Naive thymus-derived CD4-positive, alpha-beta T cell (primary cell): ENCODE data around the gene KRTAP10-4. TPM values are rescaled to one million over a fixed set of nuclear protein-coding genes. Genes with fewer than 3 reads are reported as not detected.
"Not testable (repeated sequence)": the region's sequence is repeated elsewhere in the genome, so short reads cannot be mapped to it uniquely, and the experiment has no call there.

Source experiments
- ATAC-seq: fragments of 150-1000 bp; cut with Tn5 transposase; 2 replicates; pipeline ENCODE4 v1.10.0; 2021; ENCODE audit warnings: mild to moderate bottlenecking, moderate library complexity
- CTCF ChIA-PET: fragments of 350-600 bp; sonication (Branson Sonifier 250); formaldehyde crosslinking; loops from one replicate; lab custom pipeline; 2021; ENCODE audit warnings: antibody characterized with exemption; lab: Charles Lee
- POLR2A ChIA-PET: fragments of 350-600 bp; sonication (Branson Sonifier 250); formaldehyde crosslinking; loops from one replicate; lab custom pipeline; 2021; ENCODE audit warnings: antibody characterized with exemption, inconsistent platforms; lab: Charles Lee
- DNase-seq, 9 donors: peaks; one replicate each; pipeline versions ENCODE4 v3.0.0 to v3.0.0-alpha.2; 2020 to 2022; ENCODE audit warnings: mixed read lengths in 1 of 9
- H3K27ac ChIP-seq: one replicate; pipeline ENCODE4 v1.7.0; 2013; ENCODE audit warnings: mild to moderate bottlenecking, low read depth, low read length, moderate library complexity
- H3K27me3 ChIP-seq, 2 donors: one replicate each; pipeline ENCODE4 v1.7.0; 2013; ENCODE audit warnings: low read length in 2 of 2, mild to moderate bottlenecking in 2 of 2, moderate library complexity in 2 of 2; ENCODE audit not compliant: control insufficient read depth in 2 of 2, insufficient read depth in 2 of 2
- H3K36me3 ChIP-seq, 3 experiments: 1 replicate in 2 of 3; 2 replicates in 1 of 3; pipeline ENCODE4 v1.7.0; 2013; ENCODE audit warnings: low read length in 3 of 3, mild to moderate bottlenecking in 3 of 3, moderate library complexity in 1 of 3; ENCODE audit not compliant: insufficient read depth in 3 of 3, control insufficient read depth in 2 of 3
- H3K4me1 ChIP-seq, 2 donors: one replicate each; pipeline ENCODE4 v1.7.0; 2013; ENCODE audit warnings: low read length in 2 of 2, mild to moderate bottlenecking in 2 of 2, moderate library complexity in 1 of 2; ENCODE audit not compliant: control insufficient read depth in 2 of 2, insufficient read depth in 2 of 2
- H3K4me3 ChIP-seq: 2 replicates; pipeline ENCODE4 v1.7.0; 2013; ENCODE audit warnings: mild to moderate bottlenecking, low read length
- H3K9me3 ChIP-seq, 3 experiments: 1 replicate in 2 of 3; 2 replicates in 1 of 3; pipeline ENCODE4 v1.7.0; 2013; ENCODE audit warnings: low read length in 3 of 3; ENCODE audit not compliant: control insufficient read depth in 2 of 3
- H3K27ac Mint-ChIP-seq, 9 donors: one replicate each; pipeline ENCODE4 v1.8.0; 2020 to 2022; ENCODE audit warnings: mixed read lengths in 9 of 9, mild to moderate bottlenecking in 8 of 9, moderate library complexity in 5 of 9, inconsistent platforms in 2 of 9
- H3K27me3 Mint-ChIP-seq, 5 donors: one replicate each; pipeline ENCODE4 v1.8.0; 2021 to 2022; ENCODE audit warnings: mixed read lengths in 5 of 5, mild to moderate bottlenecking in 1 of 5
- H3K36me3 Mint-ChIP-seq, 5 donors: one replicate each; pipeline ENCODE4 v1.8.0; 2020 to 2022; ENCODE audit warnings: mixed read lengths in 5 of 5, mild to moderate bottlenecking in 3 of 5, inconsistent platforms in 1 of 5
- H3K4me1 Mint-ChIP-seq, 7 donors: one replicate each; pipeline ENCODE4 v1.8.0; 2020 to 2022; ENCODE audit warnings: mixed read lengths in 7 of 7, mild to moderate bottlenecking in 3 of 7, inconsistent platforms in 1 of 7
- H3K4me3 Mint-ChIP-seq, 10 donors: one replicate each; pipeline ENCODE4 v1.8.0; 2020 to 2022; ENCODE audit warnings: mild to moderate bottlenecking in 10 of 10, mixed read lengths in 10 of 10, moderate library complexity in 6 of 10, inconsistent platforms in 2 of 10
- H3K9me3 Mint-ChIP-seq, 11 donors: one replicate each; pipeline ENCODE4 v1.8.0; 2020 to 2022; ENCODE audit warnings: mixed read lengths in 11 of 11, mild to moderate bottlenecking in 4 of 11, inconsistent platforms in 1 of 11, moderate library complexity in 1 of 11
- intact Hi-C, 2 donors: fragments of 100-400 bp; cut with micrococcal nuclease; formaldehyde crosslinking; loops; one replicate each; pipeline ENCODE4 v1.15.1; 2023
- polyA plus RNA-seq, 2 donors: library from polyadenylated mRNA; unstranded; fragments of 300-500 nt; fragmentation: Illumina TruSeq; gene quantifications; one replicate each; pipeline ENCODE4 v1.2.3, GENCODE V29; 2021
- total RNA-seq, 6 experiments: library from RNA in 5 of 6; stranded (reverse) in 5 of 6; gene quantifications; 1 replicate in 5 of 6; 2 replicates in 1 of 6; pipeline ENCODE4 v1.2.3 and lab custom pipeline; 2021 to 2026

Gene KRTAP10-4
- total and polyA plus RNA-seq, 7 experiments from 2014 or later: not detected

- ATAC-seq (no peak), DNase-seq (no peak)
- Mint-ChIP-seq H3K4me1 (peaks cover 0 to 6% (median 2%) of the 10 kb centered on the region in 7 donors), H3K36me3 (peaks cover 0 to 7% (median 0%) of the 10 kb centered on the region in 5 donors), H3K9me3 (peaks cover 2 to 12% (median 5%) of the 10 kb centered on the region in 11 donors), H3K4me3 (no peak overlapping the region), H3K27me3 (peaks cover 0 to 24% (median 2%) of the 10 kb centered on the region in 5 donors), H3K27ac (peak overlapping the region in 1 of 9 donors; percentile 39)
- POLR2A ChIA-PET: interaction anchor here (1.4 kb wide), 1 partner anchor 64 kb away, joined by 5 read pairs; the partner anchor contains the start of gene KRTAP12-3
- CTCF ChIA-PET: no interaction called here
- Histone ChIP-seq H3K9me3 (no peaks in the 10 kb centered on the region), H3K27me3 (no peaks in the 10 kb centered on the region), H3K4me1 (no peaks in the 10 kb centered on the region), H3K27ac (no peak overlapping the region), H3K4me3 (no peak overlapping the region), H3K36me3 (no peaks in the 10 kb centered on the region)
- intact Hi-C loops: no loop called here
Observed at GRCh38 chr21:44594406-44594916, 20.9 kb downstream of the KRTAP10-4 start.

- Histone ChIP-seq H3K9me3 (no peaks in the 10 kb centered on the region), H3K27me3 (no peaks in the 10 kb centered on the region), H3K27ac (no peak overlapping the region), H3K4me1 (no peaks in the 10 kb centered on the region), H3K4me3 (no peak overlapping the region), H3K36me3 (no peaks in the 10 kb centered on the region)
- Mint-ChIP-seq H3K27me3 (peaks cover 0 to 18% (median 0%) of the 10 kb centered on the region in 5 donors), H3K4me3 (no peak overlapping the region), H3K9me3 (peaks cover 2 to 12% (median 5%) of the 10 kb centered on the region in 11 donors), H3K36me3 (peaks cover 0 to 7% (median 0%) of the 10 kb centered on the region in 5 donors), H3K27ac (peak overlapping the region in 2 of 9 donors; percentile 2 to 13), H3K4me1 (peaks cover 0 to 6% (median 2%) of the 10 kb centered on the region in 7 donors)
- ChIA-PET CTCF (no interaction called here), POLR2A (interaction anchor here (0.8 to 1.4 kb wide), 2 partner anchors 16 to 62 kb away, joined by 3 to 5 read pairs; partner anchors contain the start of gene KRTAP12-3)
- no peak for DNase-seq
- ATAC-seq: no peak
- intact Hi-C loops: no loop called here
Observed at GRCh38 chr21:44595524-44595923, 22.0 kb downstream of the KRTAP10-4 start.

- CTCF ChIA-PET: no interaction called here
- peak overlapping the region in 2 of 9 donors; percentile 1 to 24 for H3K27ac Mint-ChIP-seq
Observed at GRCh38 chr21:44596068-44596725, 22.7 kb downstream of the KRTAP10-4 start.

GRCh38 chr21:44598061-44598460, 24.5 kb downstream of the KRTAP10-4 start:
- intact Hi-C loops: no loop called here
- DNase-seq (no peak), ATAC-seq (no peak)
- no peak overlapping the region for H3K27ac ChIP-seq
- Mint-ChIP-seq H3K9me3 (peaks cover 2 to 12% (median 5%) of the 10 kb centered on the region in 11 donors), H3K4me1 (peaks cover 0 to 6% (median 3%) of the 10 kb centered on the region in 7 donors), H3K27ac (no peak overlapping the region), H3K36me3 (peaks cover 0 to 7% (median 0%) of the 10 kb centered on the region in 5 donors), H3K27me3 (peaks cover 0 to 17% (median 0%) of the 10 kb centered on the region in 5 donors), H3K4me3 (no peak overlapping the region)
- H3K27me3 ChIP-seq: no peaks in the 10 kb centered on the region
- CTCF ChIA-PET: no interaction called here
- no peaks in the 10 kb centered on the region for H3K9me3 ChIP-seq
- no peak overlapping the region for H3K4me3 ChIP-seq
- POLR2A ChIA-PET: no interaction called here
- no peaks in the 10 kb centered on the region for H3K4me1 ChIP-seq
- no peaks in the 10 kb centered on the region for H3K36me3 ChIP-seq

More at GRCh38 chr21:44596068-44596725, 22.7 kb downstream of the KRTAP10-4 start:
- no peaks in the 10 kb centered on the region for H3K27me3 ChIP-seq
- Mint-ChIP-seq H3K4me3 (no peak overlapping the region), H3K36me3 (peaks cover 0 to 7% (median 0%) of the 10 kb centered on the region in 5 donors), H3K9me3 (peaks cover 2 to 12% (median 5%) of the 10 kb centered on the region in 11 donors), H3K27me3 (peaks cover 0 to 18% (median 0%) of the 10 kb centered on the region in 5 donors), H3K4me1 (peaks cover 0 to 6% (median 2%) of the 10 kb centered on the region in 7 donors)
- intact Hi-C loops: no loop called here
- no peaks in the 10 kb centered on the region for H3K4me1 ChIP-seq
- no peak overlapping the region for H3K27ac ChIP-seq
- no peaks in the 10 kb centered on the region for H3K36me3 ChIP-seq
- POLR2A ChIA-PET: interaction anchor here (0.8 to 1.4 kb wide), 2 partner anchors 62 to 98 kb away, joined by 3 to 5 read pairs; partner anchors contain the start of gene KRTAP12-3
- ATAC-seq: no peak
- H3K9me3 ChIP-seq: no peaks in the 10 kb centered on the region
- H3K4me3 ChIP-seq: no peak overlapping the region
- no peak for DNase-seq

- no peaks in the 10 kb centered on the region for H3K27me3 ChIP-seq
- H3K4me3 ChIP-seq: no peak overlapping the region
- no peak overlapping the region for H3K27ac ChIP-seq
- Mint-ChIP-seq H3K27me3 (peaks cover 0 to 18% (median 0%) of the 10 kb centered on the region in 5 donors), H3K36me3 (peaks cover 0 to 7% (median 0%) of the 10 kb centered on the region in 5 donors), H3K4me3 (no peak overlapping the region), H3K4me1 (peaks cover 0 to 6% (median 4%) of the 10 kb centered on the region in 7 donors), H3K27ac (no peak overlapping the region), H3K9me3 (peaks cover 2 to 12% (median 5%) of the 10 kb centered on the region in 11 donors)
- no peaks in the 10 kb centered on the region for H3K36me3 ChIP-seq
- DNase-seq (no peak), ATAC-seq (no peak)
- CTCF ChIA-PET: interaction anchor here (0.6 kb wide), 1 partner anchor 16 kb away, joined by 3 read pairs; no protein-coding TSS in a partner anchor
- intact Hi-C loops: no loop called here
- no peaks in the 10 kb centered on the region for H3K9me3 ChIP-seq
- POLR2A ChIA-PET: no interaction called here
- no peaks in the 10 kb centered on the region for H3K4me1 ChIP-seq
Observed at GRCh38 chr21:44599264-44600029, 25.9 kb downstream of the KRTAP10-4 start.

- Mint-ChIP-seq H3K27me3 (peaks cover 0 to 25% (median 0%) of the 10 kb centered on the region in 5 donors), H3K9me3 (peaks cover 2 to 18% (median 7%) of the 10 kb centered on the region in 11 donors)
- H3K4me3 Mint-ChIP-seq, H3K4me1 Mint-ChIP-seq, H3K36me3 Mint-ChIP-seq, H3K4me1 ChIP-seq, CTCF ChIA-PET, intact Hi-C loops, H3K4me3 ChIP-seq, H3K36me3 ChIP-seq, DNase-seq, H3K27ac ChIP-seq, H3K27ac Mint-ChIP-seq, POLR2A ChIA-PET, H3K9me3 ChIP-seq, H3K27me3 ChIP-seq, ATAC-seq: not testable (repeated sequence)
Observed at GRCh38 chr21:44600118-44600978, 26.8 kb downstream of the KRTAP10-4 start, which contains the start of gene KRTAP10-7. TSS of gene KRTAP10-7 (plus strand) at chr21:44600597. CDS start at chr21:44600622, 25 bp downstream.
